Measurements from ENCODE around the gene DUS2.

DUS2 gene

DNA sequence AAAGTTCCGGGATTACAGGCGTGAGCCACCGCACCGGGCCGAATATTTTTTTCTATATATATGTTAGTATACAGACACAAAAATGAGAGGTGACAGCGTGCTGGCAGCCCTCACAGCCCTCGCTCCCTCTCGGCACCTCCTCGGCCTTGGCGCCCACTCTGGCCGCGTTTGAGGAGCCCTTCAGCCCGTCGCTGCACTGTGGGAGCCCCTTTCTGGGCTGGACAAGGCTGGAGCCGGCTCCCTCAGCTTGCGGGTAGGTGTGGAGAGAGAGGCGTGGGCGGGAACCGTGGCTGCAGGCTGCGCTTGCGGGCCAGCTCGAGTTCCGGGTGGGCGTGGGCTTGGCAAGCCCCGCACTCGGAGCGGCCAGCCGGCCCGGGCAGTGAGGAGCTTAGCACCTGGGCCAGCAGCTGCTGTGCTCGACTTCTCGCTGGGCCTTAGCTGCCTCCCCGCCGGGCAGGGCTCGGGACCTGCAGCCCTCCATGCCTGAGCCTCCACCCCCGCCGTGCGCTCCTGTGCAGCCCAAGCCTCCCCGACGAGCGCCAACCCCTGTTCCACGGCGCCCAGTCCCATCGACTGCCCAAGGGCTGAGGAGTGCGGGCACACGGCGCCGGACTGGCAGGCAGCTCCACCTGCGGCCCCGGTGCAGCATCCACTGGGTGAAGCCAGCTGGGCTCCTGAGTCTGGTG lies 40.9 kb upstream of the DUS2 start:
- Histone ChIP-seq H3K27me3 (ENCODE audit: insufficient read depth, low read length, poor library complexity) (no peaks in the 10 kb centered on the region), H3K79me2 (ENCODE audit: insufficient read depth, low read length) (no peaks in the 10 kb centered on the region), H3K27ac (ENCODE audit: low read length) (no peak overlapping the region), H3K4me3 (ENCODE audit: low read depth in 1 of 2, low read length in 2 of 2) (no peak overlapping the region), H2AFZ (ENCODE audit: low read depth, low read length) (no peak overlapping the region), H4K20me1 (ENCODE audit: insufficient read depth, low read length) (no peaks in the 10 kb centered on the region), H3K36me3 (ENCODE audit: insufficient read depth, low read length) (no peaks in the 10 kb centered on the region), H3K4me2 (ENCODE audit: insufficient read depth, low read length) (no peak overlapping the region), H3K9me3 (ENCODE audit: insufficient read depth, low read length, severe bottlenecking) (no peaks in the 10 kb centered on the region), H3K9ac (ENCODE audit: low read depth, low read length) (no peak overlapping the region), H3K4me1 (ENCODE audit: insufficient read depth, low read length) (peaks cover 23% of the 10 kb centered on the region)
- no peak for ATAC-seq (ENCODE audit: insufficient read depth, low read depth)
- no peak for DNase-seq
- TF ChIP-seq EZH2 (IDR thresholded peaks at IDR 0.05; ENCODE audit: borderline replicate concordance, low read depth, low read length, severe bottlenecking) (no peak), CTCF (IDR thresholded peaks at IDR 0.05; ENCODE audit: borderline replicate concordance, extremely low read depth, low read length, poor library complexity, severe bottlenecking) (no peak)

DNA sequence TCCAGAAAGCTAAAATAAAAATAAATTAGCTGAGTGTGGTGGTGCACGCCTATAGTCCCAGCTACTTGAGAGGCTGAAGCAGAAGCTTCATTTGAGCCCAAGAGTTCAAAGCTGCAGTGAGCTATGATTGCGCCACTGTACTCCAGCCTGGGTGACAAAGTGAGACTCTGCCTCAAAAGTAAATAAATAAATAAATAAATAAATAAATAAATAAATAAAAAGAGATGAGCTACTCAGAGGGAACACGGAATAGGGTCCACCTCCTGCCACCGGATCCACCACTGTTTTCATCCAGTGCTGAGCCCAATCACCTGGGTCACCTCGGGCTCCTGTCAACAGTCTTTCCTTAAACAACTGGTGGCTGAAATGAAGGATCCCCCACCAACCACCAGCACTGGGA lies 36.1 kb upstream of the DUS2 start:
- Histone ChIP-seq H3K36me3 (ENCODE audit: insufficient read depth, low read length) (no peaks in the 10 kb centered on the region), H3K4me3 (ENCODE audit: low read depth in 1 of 2, low read length in 2 of 2) (no peak overlapping the region), H3K9me3 (ENCODE audit: insufficient read depth, low read length, severe bottlenecking) (no peaks in the 10 kb centered on the region), H3K4me1 (ENCODE audit: insufficient read depth, low read length) (peaks cover 23% of the 10 kb centered on the region), H3K27me3 (ENCODE audit: insufficient read depth, low read length, poor library complexity) (no peaks in the 10 kb centered on the region), H3K4me2 (ENCODE audit: insufficient read depth, low read length) (no peak overlapping the region), H3K9ac (ENCODE audit: low read depth, low read length) (no peak overlapping the region), H4K20me1 (ENCODE audit: insufficient read depth, low read length) (no peaks in the 10 kb centered on the region; the same call in 1 of the 2 replicates), H3K79me2 (ENCODE audit: insufficient read depth, low read length) (no peaks in the 10 kb centered on the region), H2AFZ (ENCODE audit: low read depth, low read length) (no peak overlapping the region), H3K27ac (ENCODE audit: low read length) (no peak overlapping the region)
- no peak for DNase-seq
- no peak for TF ChIP-seq CTCF (IDR thresholded peaks at IDR 0.05; ENCODE audit: borderline replicate concordance, extremely low read depth, low read length, poor library complexity, severe bottlenecking)
- TF ChIP-seq EZH2 (IDR thresholded peaks at IDR 0.05; ENCODE audit: borderline replicate concordance, low read depth, low read length, severe bottlenecking) = no peak
- no peak for ATAC-seq (ENCODE audit: insufficient read depth, low read depth)

GRCh38 chr16:67987460-67988160 lies 35.5 kb upstream of the DUS2 start:
- H3K4me3 ChIP-seq (ENCODE audit: low read depth in 1 of 2, low read length in 2 of 2) = no peak overlapping the region
- H2AFZ ChIP-seq (ENCODE audit: low read depth, low read length) = no peak overlapping the region
- no peaks in the 10 kb centered on the region; the same call in 1 of the 2 replicates for H4K20me1 ChIP-seq (ENCODE audit: insufficient read depth, low read length)
- H3K79me2 ChIP-seq (ENCODE audit: insufficient read depth, low read length) = no peaks in the 10 kb centered on the region
- H3K27ac ChIP-seq (ENCODE audit: low read length) = no peak overlapping the region
- peaks cover 24% of the 10 kb centered on the region for H3K4me1 ChIP-seq (ENCODE audit: insufficient read depth, low read length)
- no peak overlapping the region for H3K4me2 ChIP-seq (ENCODE audit: insufficient read depth, low read length)
- H3K9me3 ChIP-seq (ENCODE audit: insufficient read depth, low read length, severe bottlenecking) = no peaks in the 10 kb centered on the region
- no peaks in the 10 kb centered on the region for H3K36me3 ChIP-seq (ENCODE audit: insufficient read depth, low read length)
- no peak for DNase-seq
- no peak for ATAC-seq (ENCODE audit: insufficient read depth, low read depth)
- no peaks in the 10 kb centered on the region for H3K27me3 ChIP-seq (ENCODE audit: insufficient read depth, low read length, poor library complexity)
- TF ChIP-seq CTCF (IDR thresholded peaks at IDR 0.05; ENCODE audit: borderline replicate concordance, extremely low read depth, low read length, poor library complexity, severe bottlenecking) (no peak), EZH2 (IDR thresholded peaks at IDR 0.05; ENCODE audit: borderline replicate concordance, low read depth, low read length, severe bottlenecking) (no peak)
- H3K9ac ChIP-seq (ENCODE audit: low read depth, low read length) = no peak overlapping the region
